Cardiac septum (tissue), 1 donor: ENCODE data around the gene WNT2. TPM values are rescaled to one million over a fixed set of nuclear protein-coding genes. Genes with fewer than 3 reads are reported as not detected.

Experiments
- DNase-seq: peaks from one replicate; pipeline ENCODE4 v3.0.0-alpha.2; 2020; ENCODE audit warnings: low spot score
- intact Hi-C: fragments of 100-400 bp; cut with DNase I; formaldehyde crosslinking; loops from one replicate; pipeline ENCODE4 v1.14.0; 2022
- total RNA-seq: library from RNA; stranded (reverse); fragmentation: NEBNext Ultra II Directional; extraction: Animal tissue kit (Norgen Biotek cat#: 25700); gene quantifications from one replicate; pipeline ENCODE4 v1.2.1, GENCODE V29; 2021
- donor health status: DM: no; HTN: no; CAD: no.

The WNT2 gene
- total RNA-seq, 1 donor from 2014 or later, result 0.70 TPM

- DNase-seq, result no peak
- intact Hi-C loops, result no loop called here
Observed at GRCh38 chr7:117227091-117227490, 95.8 kb downstream of the WNT2 start.

- intact Hi-C loops, result no loop called here
- no peak for DNase-seq
Observed at GRCh38 chr7:117225536-117225935, 97.3 kb downstream of the WNT2 start.

Other genes with a start within 250 kb of the WNT2 start
- not detected for gene ASZ1, start 104.4 kb upstream of the WNT2 start, total RNA-seq
- 0.19 TPM for gene CFTR, start 157.0 kb upstream of the WNT2 start, total RNA-seq